HG03045 (cell line): ENCODE results near the gene KCNJ14.
"Not testable (repeated sequence)": the region's sequence is repeated elsewhere in the genome, so short reads cannot be mapped to it uniquely, and the experiment has no call there.

ENCODE experiments used
- ATAC-seq: cut with Tn5 transposase; IDR thresholded peaks from one replicate; pipeline ENCODE4 v1.9.1; 2021; ENCODE audit warnings: mild to moderate bottlenecking, moderate library complexity; ENCODE audit not compliant: unreplicated experiment

KCNJ14 gene

GRCh38 chr19:48484931-48485612 lies 29.7 kb downstream of the KCNJ14 start:
- ATAC-seq: no peak

DNA sequence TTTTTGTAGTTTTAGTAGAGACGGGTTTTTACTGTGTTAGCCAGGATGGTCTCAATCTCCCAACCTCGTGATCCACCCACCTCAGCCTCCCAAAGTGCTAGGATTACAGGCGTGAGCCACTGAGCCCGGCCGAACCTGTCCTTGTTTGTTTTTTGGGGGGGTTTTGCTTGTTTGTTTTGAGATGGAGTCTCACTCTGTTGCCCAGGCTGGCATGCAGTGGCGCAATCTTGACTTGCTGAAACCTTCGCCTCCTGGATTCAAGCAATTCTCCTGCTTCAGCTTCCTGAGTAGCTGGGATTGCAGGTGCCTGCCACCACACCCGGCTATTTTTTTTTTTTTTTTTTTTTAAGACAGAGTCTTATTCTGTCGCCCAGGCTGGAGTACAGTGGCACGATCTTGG lies 31.3 kb downstream of the KCNJ14 start:
- ATAC-seq: not testable (repeated sequence)

DNA sequence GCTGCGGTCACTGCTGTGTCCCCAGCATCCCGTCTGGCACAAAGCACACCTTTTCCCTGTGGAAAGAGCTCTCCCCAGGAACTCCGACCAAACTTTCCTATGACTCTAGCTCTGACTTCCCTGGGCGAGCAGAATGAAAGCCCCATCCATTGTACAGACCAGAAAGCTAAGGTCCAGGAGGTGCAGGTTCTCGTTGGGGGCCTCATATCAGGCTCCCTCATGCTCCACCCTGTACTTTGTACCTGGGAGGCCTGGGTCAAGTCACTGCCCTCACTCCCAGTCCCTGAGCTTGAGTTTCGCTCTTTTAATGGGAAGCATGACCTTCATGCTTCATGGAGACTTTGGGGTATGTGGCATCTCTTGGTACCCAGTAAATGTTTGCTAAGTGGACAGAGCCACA lies 32.2 kb downstream of the KCNJ14 start:
- no peak for ATAC-seq

DNA sequence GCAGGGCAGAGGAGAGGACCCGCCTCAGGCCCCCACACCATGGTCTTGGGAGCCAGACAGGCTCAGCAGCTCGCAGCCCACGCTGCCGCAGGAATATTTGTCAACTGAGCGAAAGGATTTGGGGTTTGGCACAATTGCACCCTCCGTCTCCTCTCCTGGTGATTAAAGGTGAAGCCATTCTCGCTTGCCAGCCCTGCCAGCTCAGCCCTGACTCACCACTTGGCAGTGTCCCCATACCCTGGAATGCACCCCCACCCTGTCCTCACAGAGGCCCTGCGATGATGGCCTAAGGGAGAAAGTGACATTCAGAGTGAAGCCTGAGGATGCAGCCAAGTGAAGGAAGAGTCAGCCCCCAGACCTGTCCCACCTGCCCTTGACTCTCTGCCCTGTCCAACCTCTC lies 32.6 kb downstream of the KCNJ14 start:
- ATAC-seq: no peak

GRCh38 chr19:48488478-48488877 lies 33.1 kb downstream of the KCNJ14 start:
- not testable (repeated sequence) for ATAC-seq

DNA sequence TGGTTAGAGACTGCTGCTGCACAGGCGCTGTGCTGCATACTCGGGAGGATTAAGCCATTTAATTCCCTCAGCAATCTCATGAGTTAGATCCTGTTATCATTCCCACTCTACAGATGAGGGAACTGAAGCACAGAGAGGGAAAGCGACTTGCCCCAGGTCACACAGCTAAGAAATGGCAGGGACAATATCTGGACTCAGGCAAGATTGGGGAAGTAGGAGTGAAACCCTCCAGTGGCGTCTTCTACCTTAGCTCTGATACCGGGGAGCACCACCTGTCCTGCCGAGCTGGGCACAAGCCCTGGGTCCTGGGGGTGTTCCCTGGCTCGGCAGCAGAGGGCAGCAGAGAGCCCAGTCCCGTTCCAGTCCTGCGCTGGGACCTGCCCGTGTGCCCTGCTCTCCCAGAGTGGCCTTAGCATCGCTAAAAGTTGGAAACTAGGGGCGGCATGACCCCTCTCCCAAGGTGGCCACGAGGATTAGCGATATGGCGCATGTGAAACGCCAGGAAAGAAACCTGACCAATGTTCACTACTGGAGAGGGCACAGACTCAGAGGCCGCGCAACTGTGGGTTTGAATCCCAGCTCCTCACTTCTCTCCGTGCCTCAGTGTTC lies 34.3 kb downstream of the KCNJ14 start:
- no peak for ATAC-seq

DNA sequence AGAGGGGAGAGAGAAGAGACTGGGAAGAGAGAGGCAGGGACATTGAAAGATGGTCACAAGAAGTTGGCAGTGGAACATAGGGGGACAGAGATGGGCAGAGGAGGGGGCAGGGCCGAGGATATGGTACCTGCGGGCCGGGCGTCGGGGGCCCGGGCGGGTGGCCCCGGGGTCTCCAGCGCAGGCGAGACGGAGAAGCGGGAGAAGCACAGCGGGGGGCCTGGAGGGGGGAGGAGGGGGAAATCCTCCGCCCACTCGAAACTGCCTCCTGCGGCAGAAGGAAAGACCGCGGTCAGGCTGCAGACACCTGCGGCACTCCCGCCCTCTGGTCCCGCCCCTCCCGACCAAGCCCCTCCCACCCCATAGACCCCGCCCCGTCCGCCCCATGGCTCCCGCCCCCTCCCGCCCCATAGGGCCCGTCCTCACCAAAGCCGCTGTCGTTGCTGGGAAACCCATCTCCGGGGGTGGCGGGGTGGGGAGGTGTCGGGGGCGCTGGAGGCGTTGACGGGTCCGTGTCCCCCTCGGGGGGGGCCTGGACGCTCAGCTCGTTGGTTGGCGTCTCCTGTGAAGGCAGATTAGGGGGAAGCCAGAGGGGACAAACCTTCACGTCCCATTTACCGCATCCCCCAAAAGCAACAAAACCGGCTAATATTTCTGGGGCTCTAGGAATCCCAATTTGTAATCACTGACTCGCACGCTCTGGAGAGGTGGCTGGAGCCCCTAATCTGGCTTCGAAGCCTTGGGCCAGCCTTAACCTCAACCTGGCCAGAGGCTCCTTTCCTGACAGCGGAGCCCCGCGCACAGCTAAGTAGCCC lies 35.8 kb downstream of the KCNJ14 start:
- ATAC-seq: no peak

DNA sequence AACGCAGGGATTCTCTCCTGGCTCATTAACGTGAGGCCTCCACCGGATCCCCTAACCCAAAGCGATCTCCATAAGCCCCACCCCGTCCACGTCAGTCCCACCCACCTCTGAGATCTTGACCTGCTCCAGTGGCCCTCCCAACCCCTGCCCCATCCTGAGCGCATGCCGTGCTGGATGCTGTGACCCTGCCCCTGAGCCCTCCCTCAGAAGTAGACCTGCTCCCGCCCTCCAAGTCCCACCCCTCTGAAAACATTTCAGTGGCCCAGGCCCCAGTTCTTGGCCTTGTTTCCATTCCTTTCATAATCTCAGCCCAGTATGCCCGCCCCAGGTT lies 36.4 kb downstream of the KCNJ14 start:
- ATAC-seq: no peak

- peak; percentile 52 for ATAC-seq
These were observed 37.7 kb downstream of the KCNJ14 start for GRCh38 chr19:48492925-48493717.

DNA sequence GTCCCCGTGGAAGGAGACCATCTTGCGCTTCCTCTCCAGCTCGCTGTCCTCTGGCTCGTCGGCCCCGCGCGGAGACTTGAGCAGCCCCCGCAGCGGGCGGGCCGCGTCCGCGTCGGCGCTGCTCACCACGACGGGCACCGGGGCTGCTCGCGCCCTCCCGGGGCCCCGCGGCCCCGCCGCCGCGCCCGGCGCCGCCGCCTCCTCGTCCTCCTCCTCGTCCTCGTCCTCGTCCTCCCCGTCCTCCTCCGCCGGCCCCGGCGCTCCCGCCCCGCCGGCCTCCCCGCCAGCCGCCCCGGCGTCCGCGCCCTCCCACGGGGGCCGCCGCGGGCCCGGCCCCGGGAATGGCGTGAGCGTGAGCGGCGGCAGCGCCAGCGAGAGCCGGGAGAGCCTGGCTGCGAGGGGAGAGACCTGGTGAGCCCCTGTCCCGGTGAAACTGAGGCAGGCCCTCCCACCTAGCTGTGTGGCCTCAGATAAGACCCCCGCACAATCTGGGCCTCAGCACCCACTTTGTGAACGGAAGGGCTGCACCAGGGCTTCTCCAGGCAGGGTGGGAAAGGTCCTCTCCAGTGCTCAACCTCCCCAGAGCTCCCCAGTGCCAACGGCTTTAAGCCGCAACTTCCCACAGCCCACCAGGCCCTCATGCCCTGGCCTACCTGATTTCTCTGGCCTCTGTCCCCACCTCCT lies 38.5 kb downstream of the KCNJ14 start:
- ATAC-seq: no peak

- no peak for ATAC-seq
These were observed 40.0 kb downstream of the KCNJ14 start for GRCh38 chr19:48495396-48495795.

DNA sequence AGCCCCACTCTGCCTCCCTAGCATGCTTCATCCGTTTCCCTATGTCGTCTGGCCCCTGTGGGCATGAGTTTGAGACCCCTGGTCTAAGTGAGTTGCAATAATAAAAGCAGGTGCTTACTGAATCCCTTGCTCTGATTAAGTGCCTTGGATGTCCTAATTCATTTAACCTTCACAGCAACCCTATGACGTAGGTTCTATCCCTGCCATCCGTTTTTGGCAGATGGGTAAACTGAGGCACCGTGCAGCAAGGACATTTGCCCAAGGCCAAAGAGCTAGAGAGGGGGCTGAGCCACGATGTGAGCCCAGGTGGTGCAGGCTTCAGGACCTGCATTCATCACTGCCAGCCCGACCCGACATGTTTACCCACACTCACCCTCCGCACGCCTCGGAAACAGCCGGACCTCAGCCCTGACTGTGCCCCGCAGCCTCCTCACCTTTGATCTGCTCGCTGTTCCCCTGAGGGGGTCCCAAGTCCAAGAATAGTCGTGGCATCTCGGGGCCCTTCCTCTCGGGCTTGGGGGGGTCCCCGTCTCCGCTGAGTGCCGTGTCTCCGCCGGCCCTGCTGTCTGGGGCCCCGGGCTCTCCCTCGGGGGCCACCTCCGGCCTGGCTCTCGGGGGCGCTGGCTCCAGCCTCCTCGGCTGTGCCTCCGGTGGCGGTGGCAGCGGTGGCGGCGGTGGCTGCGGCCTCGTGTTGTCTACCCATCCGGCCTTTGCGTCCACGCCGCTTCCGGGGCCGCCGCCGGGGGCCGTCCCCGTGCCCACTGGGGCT lies 41.8 kb downstream of the KCNJ14 start:
- ATAC-seq: no peak

GRCh38 chr19:48497728-48498594 lies 42.6 kb downstream of the KCNJ14 start:
- no peak for ATAC-seq

DNA sequence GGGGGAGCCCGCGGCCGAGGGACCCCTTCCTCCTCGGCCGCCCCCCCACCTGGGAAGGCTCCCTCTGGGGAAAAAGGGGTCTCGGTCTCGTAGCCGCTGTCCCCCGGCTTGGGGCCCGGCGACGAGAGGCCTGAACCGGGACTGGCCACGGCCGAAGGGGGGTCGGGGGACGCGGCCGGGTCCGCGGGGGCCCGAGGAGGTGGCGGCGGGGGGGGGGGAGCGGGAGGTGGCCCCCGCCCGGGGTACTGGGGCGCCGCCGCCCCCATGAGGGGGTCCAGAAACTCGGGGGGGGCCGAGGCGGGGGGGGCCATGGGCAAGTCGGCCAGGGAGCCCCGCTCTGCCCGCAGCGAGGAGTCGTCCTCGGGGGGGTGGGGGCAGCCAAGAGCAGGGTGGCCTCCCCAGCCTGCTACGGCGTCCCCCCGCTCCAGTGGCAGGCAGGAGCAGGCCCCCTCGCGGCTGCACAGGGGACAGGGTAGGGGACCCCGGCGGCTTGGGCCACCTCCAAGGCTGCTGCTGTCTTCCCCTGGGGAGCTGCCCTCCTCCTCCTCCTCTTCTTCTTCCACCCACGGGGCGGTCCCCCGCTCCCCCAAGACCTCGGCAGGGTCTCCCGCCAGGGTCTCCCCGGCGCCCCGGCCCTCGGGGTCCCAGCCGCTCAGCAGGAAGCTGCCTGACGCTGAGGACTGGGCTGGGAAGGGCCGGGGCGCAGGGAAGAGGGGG lies 43.4 kb downstream of the KCNJ14 start:
- no peak for ATAC-seq

DNA sequence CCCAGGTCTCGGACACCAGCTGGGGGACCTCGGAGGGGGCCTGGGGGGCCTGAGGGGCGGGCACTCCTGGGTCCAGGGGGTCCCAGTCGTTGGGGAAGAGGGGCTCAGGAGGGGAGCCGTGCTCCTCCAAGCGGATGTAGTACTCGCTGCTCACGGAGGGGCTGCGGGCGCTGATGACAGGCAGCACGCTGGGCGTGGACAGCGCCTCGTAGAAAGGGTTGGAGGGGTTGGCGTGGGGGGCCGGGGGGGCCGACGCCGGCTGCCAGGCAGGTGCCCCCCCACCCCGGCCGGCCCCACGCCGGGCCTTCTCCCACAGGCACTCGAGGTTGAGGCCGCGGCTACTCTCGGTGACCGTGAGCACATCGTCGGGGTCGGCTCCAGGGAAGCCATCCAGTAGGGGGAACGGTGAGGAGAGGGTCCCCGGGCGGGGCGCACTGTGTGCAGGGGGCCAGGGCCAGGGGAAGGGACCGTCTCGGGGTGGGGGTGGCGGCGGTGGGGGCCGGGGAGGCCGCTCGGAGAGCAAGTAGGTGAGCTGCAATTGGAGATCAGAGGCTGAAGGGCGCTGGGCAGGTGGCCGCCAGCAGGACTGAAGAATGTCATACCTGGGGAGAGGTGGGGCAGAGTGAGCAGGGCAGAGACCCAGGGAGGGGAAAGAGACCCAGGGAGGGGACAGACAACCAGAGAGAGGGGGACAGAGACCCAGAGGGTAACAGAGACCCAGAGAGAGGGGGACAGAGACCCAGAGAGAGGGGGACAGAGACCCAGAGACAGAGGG lies 44.1 kb downstream of the KCNJ14 start:
- no peak for ATAC-seq

GRCh38 chr19:48500830-48501493 lies 45.6 kb downstream of the KCNJ14 start:
- no peak for ATAC-seq
